HG03108 (cell line): ENCODE results near the gene CAMTA1.
"Not testable (repeated sequence)": the region's sequence is repeated elsewhere in the genome, so short reads cannot be mapped to it uniquely, and the experiment has no call there.

Experiments used
- ATAC-seq: cut with Tn5 transposase; IDR thresholded peaks from one replicate; pipeline ENCODE4 v1.9.1; 2021; ENCODE audit warnings: moderate library complexity; ENCODE audit not compliant: unreplicated experiment

CAMTA1 gene

GRCh38 chr1:6835139-6835538, 49.9 kb downstream of the CAMTA1 start:
- ATAC-seq, result no peak

GRCh38 chr1:6842301-6842700, 57.0 kb downstream of the CAMTA1 start:
- no peak for ATAC-seq

GRCh38 chr1:6845786-6846185, 60.5 kb downstream of the CAMTA1 start:
- ATAC-seq, result not testable (repeated sequence)

GRCh38 chr1:6848816-6849215, 63.6 kb downstream of the CAMTA1 start:
- ATAC-seq, result no peak

GRCh38 chr1:6850537-6850936, 65.3 kb downstream of the CAMTA1 start:
- no peak for ATAC-seq

GRCh38 chr1:6852136-6852890, 67.1 kb downstream of the CAMTA1 start:
- no peak for ATAC-seq

- no peak for ATAC-seq
These were observed 68.9 kb downstream of the CAMTA1 start for GRCh38 chr1:6854166-6854565.

GRCh38 chr1:6857831-6858230, 72.6 kb downstream of the CAMTA1 start:
- no peak for ATAC-seq

- no peak for ATAC-seq
These were observed 73.3 kb downstream of the CAMTA1 start for GRCh38 chr1:6858596-6858995.

GRCh38 chr1:6859415-6860343, 74.4 kb downstream of the CAMTA1 start:
- no peak for ATAC-seq

GRCh38 chr1:6860401-6860800, 75.1 kb downstream of the CAMTA1 start:
- no peak for ATAC-seq

- ATAC-seq, result peak; percentile 52
These were observed 75.9 kb downstream of the CAMTA1 start for GRCh38 chr1:6861075-6861724.

GRCh38 chr1:6862906-6863305, 77.7 kb downstream of the CAMTA1 start:
- no peak for ATAC-seq

GRCh38 chr1:6864166-6864565, 78.9 kb downstream of the CAMTA1 start:
- ATAC-seq, result no peak

GRCh38 chr1:6866825-6867224, 81.6 kb downstream of the CAMTA1 start:
- ATAC-seq, result no peak

GRCh38 chr1:6867321-6867720, 82.1 kb downstream of the CAMTA1 start:
- ATAC-seq, result no peak

- ATAC-seq, result no peak
These were observed 82.7 kb downstream of the CAMTA1 start for GRCh38 chr1:6867729-6868659.

- ATAC-seq, result no peak
These were observed 83.6 kb downstream of the CAMTA1 start for GRCh38 chr1:6868660-6869380.

GRCh38 chr1:6869545-6869944, 84.3 kb downstream of the CAMTA1 start:
- ATAC-seq, result no peak

GRCh38 chr1:6870086-6870485, 84.8 kb downstream of the CAMTA1 start:
- no peak for ATAC-seq
